K562 (cell line): ENCODE measurements around the gene EEF1AKMT4. TPM values are rescaled to one million over a fixed set of nuclear protein-coding genes. Genes with fewer than 3 reads are reported as not detected.

Experiments
- ATAC-seq: fragments of 200-7000 bp; cut with Tn5 transposase; 3 replicates; pipeline ENCODE4 v1.9.1; 2020; ENCODE audit warnings: moderate library complexity
- BruUV-seq: library from RNA; stranded (reverse); fragments of 400-500 nt; replicated peaks from 2 replicates; lab custom pipeline; 2021; lab: Mats Ljungman, UMichigan
- CTCF ChIA-PET: fragments of 300-600 bp; formaldehyde crosslinking; extraction: SDS; loops from one replicate; lab custom pipeline; 2021; ENCODE audit warnings: low intra/inter-chr PET ratio; lab: Yijun Ruan, JAX
- POLR2A ChIA-PET: fragments of 300-600, 350-650 bp; sonication (Branson Sonifier 250); formaldehyde crosslinking; extraction: SDS; loops from one replicate; lab custom pipeline; 2021; ENCODE audit warnings: antibody characterized with exemption, inconsistent platforms; lab: Yijun Ruan, JAX
- DNase-seq, 4 experiments: peaks; one replicate each; pipeline versions ENCODE4 v3.0.0 to v3.0.0-alpha.2; 2011 to 2018; ENCODE audit warnings: low spot score in 3 of 4, mixed read lengths in 3 of 4; ENCODE audit errors: extremely low read depth in 1 of 4
- FAIRE-seq: peaks from 2 replicates; lab custom pipeline; 2011; peaks lifted over from hg19 to GRCh38; lab: Jason Lieb, UNC
- H2AFZ ChIP-seq: 2 replicates; pipeline ENCODE4 v1.6.0; 2011; ENCODE audit warnings: low read depth, low read length, control low read depth, inconsistent platforms
- H3K27ac ChIP-seq: fragments of 200-600 bp; 3 replicates; pipeline ENCODE4 v1.8.0; 2011; ENCODE audit warnings: low read depth, mild to moderate bottlenecking, control low read depth, inconsistent platforms, low read length, moderate library complexity, mixed read lengths; ENCODE audit errors: extremely low read depth
- H3K27me3 ChIP-seq, 2 experiments: fragments of 300-600 bp in 1 of 2; 2 replicates in 1 of 2; 3 replicates in 1 of 2; pipeline versions ENCODE4 v1.6.0 to v1.8.0; 2011; ENCODE audit warnings: inconsistent platforms in 2 of 2, low read length in 2 of 2, mild to moderate bottlenecking in 1 of 2, mixed read lengths in 1 of 2, moderate library complexity in 1 of 2; ENCODE audit not compliant: control insufficient read depth in 2 of 2, insufficient read depth in 2 of 2
- H3K36me3 ChIP-seq: fragments of 300-600 bp; 3 replicates; pipeline ENCODE4 v1.8.0; 2011; ENCODE audit warnings: mild to moderate bottlenecking, low read length, inconsistent platforms; ENCODE audit not compliant: control insufficient read depth, insufficient read depth
- H3K4me1 ChIP-seq, 2 experiments: fragments of 200-600 bp in 1 of 2; replicated peaks in 1 of 2; 2 replicates in 1 of 2; 3 replicates in 1 of 2; pipeline versions ENCODE4 v1.5.1 to v1.8.0; 2011; ENCODE audit warnings: inconsistent platforms in 2 of 2, low read length in 2 of 2, mild to moderate bottlenecking in 1 of 2, mixed read lengths in 1 of 2, moderate library complexity in 1 of 2; ENCODE audit not compliant: control insufficient read depth in 2 of 2, insufficient read depth in 2 of 2
- H3K4me2 ChIP-seq: 2 replicates; pipeline ENCODE4 v1.6.1; 2011; ENCODE audit warnings: low read length, control low read depth, inconsistent platforms, mixed read lengths; ENCODE audit not compliant: insufficient read depth
- H3K4me3 ChIP-seq: fragments of 200-600 bp; sonication (generic), shearing (Covaris generic); 2 replicates; pipeline ENCODE4 v1.5.1; 2016; ENCODE audit warnings: control low read depth, inconsistent platforms
- H3K79me2 ChIP-seq: fragments of 200-600 bp; 3 replicates; pipeline ENCODE4 v1.8.0; 2011; ENCODE audit warnings: low read length, inconsistent platforms; ENCODE audit not compliant: control insufficient read depth, insufficient read depth
- H3K9ac ChIP-seq, 2 experiments: 2 replicates each; pipeline versions ENCODE4 v1.6.0 to v1.6.1; 2011; ENCODE audit warnings: low read depth in 2 of 2, low read length in 2 of 2, control low read depth in 1 of 2, inconsistent platforms in 1 of 2, mild to moderate bottlenecking in 1 of 2, mixed read lengths in 1 of 2; ENCODE audit not compliant: insufficient read depth in 1 of 2
- H3K9me1 ChIP-seq: one replicate; pipeline ENCODE4 v1.6.0; 2011; ENCODE audit warnings: inconsistent platforms, mild to moderate bottlenecking, low read length, moderate library complexity; ENCODE audit not compliant: control insufficient read depth, insufficient read depth
- H3K9me3 ChIP-seq: replicated peaks from 2 replicates; pipeline ENCODE4 v1.5.1; 2011; ENCODE audit warnings: low read depth, low read length, inconsistent platforms; ENCODE audit not compliant: control insufficient read depth, insufficient read depth
- H4K20me1 ChIP-seq: replicated peaks from 2 replicates; pipeline ENCODE4 v1.6.1; 2011; ENCODE audit warnings: low read length, inconsistent platforms, mixed read lengths; ENCODE audit not compliant: control insufficient read depth, insufficient read depth
- CEBPB ChIP-seq: fragments of 450-650 bp; IDR thresholded peaks from 2 replicates; pipeline ENCODE4 v1.6.1; 2016; ENCODE audit warnings: missing genetic modification characterization, missing compliant biosample characterization
- E2F6 ChIP-seq, 2 experiments: IDR thresholded peaks; 2 replicates each; pipeline ENCODE4 v1.6.1; 2011; ENCODE audit warnings: borderline replicate concordance in 1 of 2, control low read depth in 1 of 2, low read depth in 1 of 2, low read length in 1 of 2, mild to moderate bottlenecking in 1 of 2, mixed read lengths in 1 of 2, moderate library complexity in 1 of 2; ENCODE audit not compliant: insufficient read depth in 1 of 2, insufficient read length in 1 of 2, poor library complexity in 1 of 2, severe bottlenecking in 1 of 2; ENCODE audit errors: extremely low read depth in 1 of 2
- FOXK1 ChIP-seq: sonication (generic); formaldehyde crosslinking; IDR thresholded peaks from 2 replicates; pipeline ENCODE4 v1.8.0; 2022; ENCODE audit warnings: missing genetic modification reagents, mild to moderate bottlenecking, borderline replicate concordance
- GMEB1 ChIP-seq: fragments of 250-450 bp; sonication (Bioruptor Pico); IDR thresholded peaks from 2 replicates; pipeline ENCODE4 v1.4.0; 2020; ENCODE audit warnings: mild to moderate bottlenecking
- ILF3 ChIP-seq: fragments of 450-650 bp; IDR thresholded peaks from 2 replicates; pipeline ENCODE4 v1.6.1; 2018; ENCODE audit warnings: antibody characterized with exemption, mild to moderate bottlenecking, moderate library complexity, borderline replicate concordance
- KDM2B ChIP-seq: fragments of 250-450 bp; sonication (Bioruptor Pico); IDR thresholded peaks from 2 replicates; pipeline ENCODE4 v1.8.0; 2021; ENCODE audit warnings: mild to moderate bottlenecking, moderate library complexity
- PRPF4 ChIP-seq: fragments of 200-400 bp; formaldehyde crosslinking; IDR thresholded peaks from one replicate; pipeline ENCODE4 v1.6.1; 2017; ENCODE audit warnings: low read length, low read depth, mild to moderate bottlenecking; ENCODE audit not compliant: insufficient read depth, poor library complexity, severe bottlenecking
- SMAD4 ChIP-seq: fragments of 250-450 bp; sonication (Bioruptor Pico); conservative IDR thresholded peaks from 2 replicates; pipeline ENCODE4 v1.8.0; 2021; ENCODE audit warnings: inconsistent platforms, mild to moderate bottlenecking, moderate library complexity
- TAF1 ChIP-seq: IDR thresholded peaks from 2 replicates; pipeline ENCODE4 v1.6.1; 2011; ENCODE audit warnings: mild to moderate bottlenecking, low read length, moderate library complexity; ENCODE audit not compliant: insufficient read depth, control insufficient read depth, severe bottlenecking; ENCODE audit errors: extremely low read depth
- TAF9B ChIP-seq: fragments of 450-650 bp; IDR thresholded peaks from 2 replicates; pipeline ENCODE4 v1.6.1; 2018; ENCODE audit warnings: mild to moderate bottlenecking; ENCODE audit not compliant: partially characterized antibody
- TCF7L2 ChIP-seq: fragments of 150-350 bp; IDR thresholded peaks from 2 replicates; pipeline ENCODE4 v1.6.1; 2016; ENCODE audit warnings: low read depth, mild to moderate bottlenecking, low read length, moderate library complexity
- ZNF780A ChIP-seq: fragments of 250-450 bp; sonication (Bioruptor Pico); IDR thresholded peaks from 2 replicates; pipeline ENCODE4 v1.5.0; 2021; ENCODE audit warnings: mild to moderate bottlenecking
- WGBS: fragments of 100-300 bp; shearing (Covaris generic); methylation state at CpG from one replicate; pipeline ENCODE4 v1.1.6; 2016; ENCODE audit warnings: low coverage, mixed read lengths; ENCODE audit not compliant: insufficient coverage; ENCODE audit errors: missing lambda C conversion rate; 5-methylcytosine and 5-hydroxymethylcytosine counted together
- in situ Hi-C: fragments of 300-500 bp; cut with MboI; formaldehyde crosslinking; loops from 4 replicates; pipeline ENCODE4 v1.15.0; 2018; ENCODE audit warnings: inconsistent platforms, mixed read lengths
- intact Hi-C: fragments of 100-400 bp; cut with micrococcal nuclease; formaldehyde crosslinking; loops from 2 replicates; pipeline ENCODE4 v1.14.2; 2022
- polyA plus RNA-seq, 8 experiments: library from polyadenylated mRNA; depleted of rRNA in 4 of 8; stranded (reverse) in 5 of 8; unstranded in 3 of 8; fragments of >200 nt; fragmentation: Nextera tagmentation in 2 of 8; fragmentation: Illumina TruSeq in 1 of 8; extraction: Ambion mirVana in 2 of 8; extraction: Trizol in 1 of 8; gene quantifications; 2 replicates each; pipeline versions ENCODE4 v1.2.1 to v1.2.3, GENCODE V29; 2011 to 2014; ENCODE audit warnings: inconsistent platforms in 1 of 8, missing spikeins in 1 of 8
- total RNA-seq, 7 experiments: library from RNA; depleted of rRNA in 6 of 7; stranded (reverse); fragments of >200 nt in 6 of 7; fragmentation: Illumina TruSeq in 2 of 7; extraction: Trizol in 2 of 7; gene quantifications; 2 replicates each; pipeline versions ENCODE4 v1.2.1 to v1.2.3, GENCODE V29; 2011 to 2021; ENCODE audit warnings: low replicate concordance in 1 of 7
- TF ChIP-seq, protein P1 (sequence below): fragments of 200-800 bp; sonication (Bioruptor generic); IDR thresholded peaks from 2 replicates; pipeline ENCODE4 v1.6.1; 2017; ENCODE audit warnings: missing genetic modification characterization, missing compliant biosample characterization
- TF ChIP-seq, protein P2 (sequence below): sonication (generic); formaldehyde crosslinking; IDR thresholded peaks from 2 replicates; pipeline ENCODE4 v1.8.1; 2023; ENCODE audit warnings: mild to moderate bottlenecking, missing genetic modification reagents

The EEF1AKMT4 gene
- total and polyA plus RNA-seq, 9 of the 15 experiments (the other 6 are each of a cell fraction or from before 2014, with no cell fraction given), result 10.3 to 49.4 (median 18.9) TPM

- Histone ChIP-seq H3K4me2 (no peak overlapping the region), H3K4me1 (peaks cover 0 to 32% of the 10 kb centered on the region in 2 experiments; a peak in 3 of 5 replicates), H3K9ac (peak overlapping the region in 1 of 2 experiments; percentile 62; a peak in 2 of 4 replicates), H3K27me3 (peaks cover 9 to 36% of the 10 kb centered on the region in 2 experiments)
- FAIRE-seq, result no peak
- DNase-seq, result no peak
- in situ Hi-C loops, result no loop called here
- ChIA-PET CTCF (no interaction called here), POLR2A (interaction anchor here (0.7 kb wide), 1 partner anchor 9 kb away, joined by 3 read pairs; no protein-coding TSS in a partner anchor)
- intact Hi-C loops, result no loop called here
- no peak for ATAC-seq
- no TSS peak for BruUV-seq
- WGBS, result 11% methylated on average over 7 of the region's 7 CpGs
- TF ChIP-seq TCF7L2, result no peak
- no peak for TF ChIP-seq FOXK1 (CRISPR knock-in tag)
- no peak for TF ChIP-seq ILF3
- no peak for TF ChIP-seq TAF1
- TF ChIP-seq, protein P1, sequence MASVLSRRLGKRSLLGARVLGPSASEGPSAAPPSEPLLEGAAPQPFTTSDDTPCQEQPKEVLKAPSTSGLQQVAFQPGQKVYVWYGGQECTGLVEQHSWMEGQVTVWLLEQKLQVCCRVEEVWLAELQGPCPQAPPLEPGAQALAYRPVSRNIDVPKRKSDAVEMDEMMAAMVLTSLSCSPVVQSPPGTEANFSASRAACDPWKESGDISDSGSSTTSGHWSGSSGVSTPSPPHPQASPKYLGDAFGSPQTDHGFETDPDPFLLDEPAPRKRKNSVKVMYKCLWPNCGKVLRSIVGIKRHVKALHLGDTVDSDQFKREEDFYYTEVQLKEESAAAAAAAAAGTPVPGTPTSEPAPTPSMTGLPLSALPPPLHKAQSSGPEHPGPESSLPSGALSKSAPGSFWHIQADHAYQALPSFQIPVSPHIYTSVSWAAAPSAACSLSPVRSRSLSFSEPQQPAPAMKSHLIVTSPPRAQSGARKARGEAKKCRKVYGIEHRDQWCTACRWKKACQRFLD (CRISPR knock-in tag), result no peak
- no peak for TF ChIP-seq E2F6 (IDR thresholded peaks at IDR 0.05; ENCODE audit: borderline replicate concordance in 1 of 2, extremely low read depth in 1 of 2, insufficient read depth in 1 of 2, insufficient read length in 1 of 2, low read depth in 1 of 2, low read length in 1 of 2, poor library complexity in 1 of 2, severe bottlenecking in 1 of 2)
- no peak for TF ChIP-seq TAF9B
- no peak for TF ChIP-seq ZNF780A (CRISPR knock-in tag)
- TF ChIP-seq GMEB1 (CRISPR knock-in tag), result no peak
- no peak for TF ChIP-seq CEBPB (tag)
- no peak for TF ChIP-seq KDM2B (CRISPR knock-in tag)
- TF ChIP-seq, protein P2, sequence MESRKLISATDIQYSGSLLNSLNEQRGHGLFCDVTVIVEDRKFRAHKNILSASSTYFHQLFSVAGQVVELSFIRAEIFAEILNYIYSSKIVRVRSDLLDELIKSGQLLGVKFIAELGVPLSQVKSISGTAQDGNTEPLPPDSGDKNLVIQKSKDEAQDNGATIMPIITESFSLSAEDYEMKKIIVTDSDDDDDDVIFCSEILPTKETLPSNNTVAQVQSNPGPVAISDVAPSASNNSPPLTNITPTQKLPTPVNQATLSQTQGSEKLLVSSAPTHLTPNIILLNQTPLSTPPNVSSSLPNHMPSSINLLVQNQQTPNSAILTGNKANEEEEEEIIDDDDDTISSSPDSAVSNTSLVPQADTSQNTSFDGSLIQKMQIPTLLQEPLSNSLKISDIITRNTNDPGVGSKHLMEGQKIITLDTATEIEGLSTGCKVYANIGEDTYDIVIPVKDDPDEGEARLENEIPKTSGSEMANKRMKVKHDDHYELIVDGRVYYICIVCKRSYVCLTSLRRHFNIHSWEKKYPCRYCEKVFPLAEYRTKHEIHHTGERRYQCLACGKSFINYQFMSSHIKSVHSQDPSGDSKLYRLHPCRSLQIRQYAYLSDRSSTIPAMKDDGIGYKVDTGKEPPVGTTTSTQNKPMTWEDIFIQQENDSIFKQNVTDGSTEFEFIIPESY (CRISPR knock-in tag), result no peak
- TF ChIP-seq SMAD4 (CRISPR knock-in tag), result no peak
- TF ChIP-seq PRPF4, result no peak
- TF ChIP-seq, all 486 proteins: peak for 0
- H3K79me2 ChIP-seq, result no peaks in the 10 kb centered on the region
- H3K27ac ChIP-seq, result no peak overlapping the region
- no peak overlapping the region for H3K4me3 ChIP-seq
- H2AFZ ChIP-seq, result no peak overlapping the region
- peaks cover 3% of the 10 kb centered on the region; the same call in 1 of the 3 replicates for H3K36me3 ChIP-seq
- H3K9me3 ChIP-seq, result no peaks in the 10 kb centered on the region
- H3K9me1 ChIP-seq, result no peaks in the 10 kb centered on the region
- peaks cover 26% of the 10 kb centered on the region for H4K20me1 ChIP-seq
These were observed 12.3 kb upstream of the EEF1AKMT4 start for GRCh38 chr3:184237211-184237610.
